Right kidney (tissue), 1 donor: ENCODE results near the gene TGFB2.

Source experiments
- DNase-seq: peaks from one replicate; pipeline ENCODE4 v3.0.0-alpha.2; 2016

TGFB2 gene

GRCh38 chr1:218330043-218330623 lies 15.0 kb upstream of the TGFB2 start:
- no peak for DNase-seq

- no peak for DNase-seq
These were observed 12.7 kb upstream of the TGFB2 start for GRCh38 chr1:218332416-218332815.

- DNase-seq: no peak
These were observed 8.8 kb upstream of the TGFB2 start for GRCh38 chr1:218336328-218336727.

- DNase-seq: no peak
These were observed 5.8 kb upstream of the TGFB2 start for GRCh38 chr1:218339267-218339831.

GRCh38 chr1:218341325-218341724 lies 3.8 kb upstream of the TGFB2 start:
- DNase-seq: no peak

GRCh38 chr1:218342091-218342490 lies 3.0 kb upstream of the TGFB2 start:
- DNase-seq: no peak

GRCh38 chr1:218345673-218346390 lies 696 bp downstream of the TGFB2 start:
- DNase-seq: peak; percentile 91

- peak; percentile 76 for DNase-seq
These were observed 1.5 kb downstream of the TGFB2 start for GRCh38 chr1:218346391-218347204.

- peak; percentile 62 for DNase-seq
These were observed 2.2 kb downstream of the TGFB2 start for GRCh38 chr1:218347336-218347722.

GRCh38 chr1:218347723-218348627 lies 2.8 kb downstream of the TGFB2 start:
- DNase-seq: no peak

- DNase-seq: no peak
These were observed 3.5 kb downstream of the TGFB2 start for GRCh38 chr1:218348628-218349071.

- no peak for DNase-seq
These were observed 4.4 kb downstream of the TGFB2 start for GRCh38 chr1:218349348-218350034.

- no peak for DNase-seq
These were observed 4.9 kb downstream of the TGFB2 start for GRCh38 chr1:218350035-218350525.

- no peak for DNase-seq
These were observed 5.7 kb downstream of the TGFB2 start for GRCh38 chr1:218350801-218351266.

- no peak for DNase-seq
These were observed 6.4 kb downstream of the TGFB2 start for GRCh38 chr1:218351391-218352074.

GRCh38 chr1:218352075-218352438 lies 6.9 kb downstream of the TGFB2 start:
- no peak for DNase-seq

GRCh38 chr1:218353656-218354055 lies 8.5 kb downstream of the TGFB2 start:
- DNase-seq: no peak

- no peak for DNase-seq
These were observed 10.1 kb downstream of the TGFB2 start for GRCh38 chr1:218355278-218355677.

- no peak for DNase-seq
These were observed 12.2 kb downstream of the TGFB2 start for GRCh38 chr1:218357211-218357892.

- no peak for DNase-seq
These were observed 12.7 kb downstream of the TGFB2 start for GRCh38 chr1:218357893-218358232.
